GM12878 (cell line): ENCODE data around the gene EPN1. TPM values are rescaled to one million over a fixed set of nuclear protein-coding genes. Genes with fewer than 3 reads are reported as not detected.

ENCODE experiments used
- BCL11A ChIP-seq: IDR thresholded peaks from 2 replicates; pipeline ENCODE4 v1.6.1; 2011; ENCODE audit warnings: low read depth, low read length
- BCL3 ChIP-seq: IDR thresholded peaks from 2 replicates; pipeline ENCODE4 v1.6.1; 2011; ENCODE audit warnings: borderline replicate concordance, low read depth, mild to moderate bottlenecking, moderate library complexity, low read length; ENCODE audit not compliant: insufficient read depth, poor library complexity, severe bottlenecking
- CREB1 ChIP-seq: IDR thresholded peaks from 2 replicates; pipeline ENCODE4 v1.6.1; 2012; ENCODE audit warnings: low read depth, mild to moderate bottlenecking, inconsistent platforms
- ELK1 ChIP-seq: IDR thresholded peaks from 2 replicates; pipeline ENCODE4 v1.6.1; 2012; ENCODE audit warnings: low read depth, low read length, improper control_type of control experiment
- IRF5 ChIP-seq: fragments of 450-650 bp; IDR thresholded peaks from 2 replicates; pipeline ENCODE4 v1.6.1; 2017; ENCODE audit warnings: borderline replicate concordance
- MAX ChIP-seq: IDR thresholded peaks from 2 replicates; pipeline ENCODE4 v1.6.1; 2012; ENCODE audit warnings: low read depth, low read length, improper control_type of control experiment
- NR2F1 ChIP-seq: fragments of 450-650 bp; conservative IDR thresholded peaks from 2 replicates; pipeline ENCODE4 v1.6.1; 2017; ENCODE audit warnings: mild to moderate bottlenecking
- NRF1 ChIP-seq: conservative IDR thresholded peaks from 2 replicates; pipeline ENCODE4 v1.6.1; 2011; ENCODE audit warnings: mild to moderate bottlenecking, low read depth, low read length, improper control_type of control experiment
- POLR2AphosphoS2 ChIP-seq: IDR thresholded peaks from 2 replicates; pipeline ENCODE4 v1.6.1; 2011; ENCODE audit warnings: low read depth, mild to moderate bottlenecking, low read length, improper control_type of control experiment, moderate library complexity
- POLR2AphosphoS5 ChIP-seq: IDR thresholded peaks from 2 replicates; pipeline ENCODE4 v1.6.1; 2011; ENCODE audit warnings: mild to moderate bottlenecking, low read length, inconsistent platforms
- RAD21 ChIP-seq: IDR thresholded peaks from 2 replicates; pipeline ENCODE4 v1.6.1; 2011; ENCODE audit warnings: mild to moderate bottlenecking, low read depth, low read length, moderate library complexity; ENCODE audit not compliant: insufficient read depth
- RB1 ChIP-seq: fragments of 450-650 bp; formaldehyde crosslinking; IDR thresholded peaks from 2 replicates; pipeline ENCODE4 v1.6.1; 2017; ENCODE audit warnings: mild to moderate bottlenecking, borderline replicate concordance
- SREBF1 ChIP-seq: IDR thresholded peaks from 2 replicates; pipeline ENCODE4 v1.6.1; 2012; ENCODE audit warnings: mild to moderate bottlenecking, low read length
- SRF ChIP-seq, 2 experiments: IDR thresholded peaks; 2 replicates each; pipeline ENCODE4 v1.6.1; 2011; ENCODE audit warnings: low read depth in 2 of 2, low read length in 2 of 2, mild to moderate bottlenecking in 1 of 2, moderate library complexity in 1 of 2
- STAT1 ChIP-seq: fragments of 450-650 bp; conservative IDR thresholded peaks from 2 replicates; pipeline ENCODE4 v1.6.1; 2014; ENCODE audit warnings: antibody characterized with exemption, mild to moderate bottlenecking
- TBL1XR1 ChIP-seq: IDR thresholded peaks from 2 replicates; pipeline ENCODE4 v1.6.1; 2012; ENCODE audit warnings: low read depth, low read length, improper control_type of control experiment
- ZBTB33 ChIP-seq: fragments of 450-650 bp; IDR thresholded peaks from 2 replicates; pipeline ENCODE4 v1.6.1; 2017; ENCODE audit warnings: mild to moderate bottlenecking
- ZNF207 ChIP-seq: fragments of 450-650 bp; IDR thresholded peaks from 2 replicates; pipeline ENCODE4 v1.6.1; 2014; ENCODE audit warnings: antibody characterized with exemption, mild to moderate bottlenecking, borderline replicate concordance
- ZNF592 ChIP-seq: fragments of 450-650 bp; IDR thresholded peaks from 2 replicates; pipeline ENCODE4 v1.6.1; 2017; ENCODE audit warnings: mild to moderate bottlenecking, moderate library complexity
- polyA plus RNA-seq, 11 experiments: library from polyadenylated mRNA; depleted of rRNA in 4 of 11; unstranded in 6 of 11; stranded (reverse) in 5 of 11; fragments of >200 nt; fragmentation: Nextera tagmentation in 4 of 11; fragmentation: Illumina TruSeq in 1 of 11; extraction: Ambion mirVana in 4 of 11; extraction: Trizol in 1 of 11; gene quantifications; 1 replicate in 1 of 11; 2 replicates in 10 of 11; pipeline versions ENCODE4 v1.2.1 to v1.2.3, GENCODE V29; 2011 to 2016; ENCODE audit warnings: inconsistent platforms in 2 of 11, missing spikeins in 2 of 11, low read depth in 1 of 11
- total RNA-seq, 4 experiments: library from RNA; depleted of rRNA in 3 of 4; stranded (reverse); fragments of >200 nt in 3 of 4; fragmentation: Illumina TruSeq in 1 of 4; extraction: Trizol in 1 of 4; gene quantifications; 2 replicates each; pipeline versions ENCODE4 v1.2.1 to v1.2.3, GENCODE V29; 2013 to 2021

EPN1 gene
- total and polyA plus RNA-seq, 10 of the 15 experiments (the other 5 are each of a cell fraction or from before 2014, with no cell fraction given): 0.11 to 88.5 (median 10.6) TPM

GRCh38 chr19:55653651-55654322 lies 21.2 kb upstream of the EPN1 start (continued):
- TF ChIP-seq POLR2AphosphoS2 (no peak), STAT1 (0 out of 2 replicates have a peak, but pooled peaks have one; percentile 49), CREB1 (peak; percentile 53; the same call in 1 of the 2 replicates), POLR2AphosphoS5 (peak; percentile 84), ELK1 (peak; percentile 99), NR2F1 (peak; percentile 89), RB1 (peak; percentile 91), BCL3 (no peak), IRF5 (no peak), MAX (peak; percentile 57), SRF (IDR thresholded peaks at IDR 0.05; ENCODE audit: low read depth in 2 of 2, low read length in 2 of 2) (no peak), BCL11A (0 out of 2 replicates have a peak, but pooled peaks have one; percentile 29), ZNF207 (peak; percentile 82), NRF1 (peak; percentile 85), TBL1XR1 (0 out of 2 replicates have a peak, but pooled peaks have one; percentile 63), ZNF592 (peak; percentile 97), ZBTB33 (peak; percentile 80; the same call in 1 of the 2 replicates), SREBF1 (0 out of 2 replicates have a peak, but pooled peaks have one; percentile 12), RAD21 (peak; percentile 57; the same call in 1 of the 2 replicates)
